Activated naive CD4-positive, alpha-beta T cell treated with anti-CD3 and anti-CD28 coated beads, Interleukin-2, amount 50 U/mL, for 72 hours (primary cell): ENCODE results near the gene LMF1. TPM values are rescaled to one million over a fixed set of nuclear protein-coding genes. Genes with fewer than 3 reads are reported as not detected.

ENCODE experiments used
- ATAC-seq, 2 donors: fragments of 150-1000 bp; cut with Tn5 transposase; 2 replicates each; pipeline ENCODE4 v1.10.0; 2021; ENCODE audit warnings: mild to moderate bottlenecking in 2 of 2, moderate library complexity in 2 of 2
- DNase-seq, 2 donors: peaks; one replicate each; pipeline ENCODE4 v3.0.0; 2021 to 2022; ENCODE audit warnings: low spot score in 2 of 2
- H3K27ac Mint-ChIP-seq, 2 donors: one replicate each; pipeline ENCODE4 v1.8.0; 2022; ENCODE audit warnings: mild to moderate bottlenecking in 2 of 2, mixed read lengths in 2 of 2
- H3K36me3 Mint-ChIP-seq, 2 donors: one replicate each; pipeline ENCODE4 v1.8.0; 2022; ENCODE audit warnings: mixed read lengths in 2 of 2
- H3K9me3 Mint-ChIP-seq, 2 donors: one replicate each; pipeline ENCODE4 v1.8.0; 2022; ENCODE audit warnings: mixed read lengths in 2 of 2
- total RNA-seq, 2 donors: library from RNA; stranded (reverse); gene quantifications; one replicate each; pipeline ENCODE4 v1.2.3, GENCODE V29; 2022

LMF1 gene
- total RNA-seq, 2 donors from 2014 or later: 13.0 to 19.1 TPM

- Mint-ChIP-seq H3K9me3 (no peaks in the 10 kb centered on the region), H3K27ac (no peak overlapping the region), H3K36me3 (no peaks in the 10 kb centered on the region)
- ATAC-seq (no peak), DNase-seq (no peak)
Observed at GRCh38 chr16:1007284-1007850, 36.6 kb upstream of the LMF1 start.

GRCh38 chr16:1006781-1007180, 36.0 kb upstream of the LMF1 start:
- DNase-seq (no peak), ATAC-seq (no peak)
- Mint-ChIP-seq H3K9me3 (no peaks in the 10 kb centered on the region), H3K36me3 (no peaks in the 10 kb centered on the region), H3K27ac (no peak overlapping the region)

- DNase-seq (no peak), ATAC-seq (no peak)
- H3K36me3 Mint-ChIP-seq: no peaks in the 10 kb centered on the region
- H3K9me3 Mint-ChIP-seq: no peaks in the 10 kb centered on the region
- peak overlapping the region in 1 of 2 donors; percentile 26 for H3K27ac Mint-ChIP-seq
Observed at GRCh38 chr16:1005286-1005685, 34.5 kb upstream of the LMF1 start.

GRCh38 chr16:1003391-1004347, 32.9 kb upstream of the LMF1 start:
- DNase-seq (peak in 1 of 2 donors; percentile 76), ATAC-seq (peak; percentile 74)
- no peaks in the 10 kb centered on the region for H3K36me3 Mint-ChIP-seq
- peak overlapping the region in 1 of 2 donors; percentile 89 for H3K27ac Mint-ChIP-seq
- H3K9me3 Mint-ChIP-seq: no peaks in the 10 kb centered on the region

- peak; percentile 59 to 93 for DNase-seq
- Mint-ChIP-seq H3K27ac (peak overlapping the region; percentile 50 to 89), H3K36me3 (no peaks in the 10 kb centered on the region), H3K9me3 (no peaks in the 10 kb centered on the region)
- ATAC-seq: peak; percentile 73 to 90
Observed at GRCh38 chr16:1002399-1003166, 31.8 kb upstream of the LMF1 start.

GRCh38 chr16:1001096-1001495, 30.3 kb upstream of the LMF1 start:
- no peaks in the 10 kb centered on the region for H3K36me3 Mint-ChIP-seq
- no peaks in the 10 kb centered on the region for H3K9me3 Mint-ChIP-seq
- H3K27ac Mint-ChIP-seq: peak overlapping the region in 1 of 2 donors; percentile 89
- no peak for ATAC-seq
- DNase-seq: no peak

GRCh38 chr16:1000608-1001007, 29.8 kb upstream of the LMF1 start:
- H3K9me3 Mint-ChIP-seq: no peaks in the 10 kb centered on the region
- H3K27ac Mint-ChIP-seq: no peak overlapping the region
- H3K36me3 Mint-ChIP-seq: peaks cover 0 to 3% of the 10 kb centered on the region in 2 donors
- ATAC-seq: no peak
- no peak for DNase-seq

- Mint-ChIP-seq H3K36me3 (peaks cover 0 to 13% of the 10 kb centered on the region in 2 donors), H3K9me3 (peaks cover 0 to 8% of the 10 kb centered on the region in 2 donors), H3K27ac (no peak overlapping the region)
- ATAC-seq (no peak), DNase-seq (no peak)
Observed at GRCh38 chr16:999677-1000076, 28.9 kb upstream of the LMF1 start.

- H3K9me3 Mint-ChIP-seq: peaks cover 0 to 8% of the 10 kb centered on the region in 2 donors
- peak overlapping the region in 1 of 2 donors; percentile 66 for H3K27ac Mint-ChIP-seq
- no peak for DNase-seq
- ATAC-seq: no peak
- peaks cover 0 to 13% of the 10 kb centered on the region in 2 donors for H3K36me3 Mint-ChIP-seq
Observed at GRCh38 chr16:998615-999014, 27.8 kb upstream of the LMF1 start.

GRCh38 chr16:998211-998610, 27.4 kb upstream of the LMF1 start:
- peaks cover 0 to 8% of the 10 kb centered on the region in 2 donors for H3K9me3 Mint-ChIP-seq
- DNase-seq (no peak), ATAC-seq (no peak)
- peaks cover 0 to 13% of the 10 kb centered on the region in 2 donors for H3K36me3 Mint-ChIP-seq
- peak overlapping the region in 1 of 2 donors; percentile 66 for H3K27ac Mint-ChIP-seq

GRCh38 chr16:997440-998051, 26.8 kb upstream of the LMF1 start:
- peak; percentile 60 to 87 for ATAC-seq
- peak in 1 of 2 donors; percentile 80 for DNase-seq
- peaks cover 0 to 13% of the 10 kb centered on the region in 2 donors for H3K36me3 Mint-ChIP-seq

GRCh38 chr16:996681-997080, 25.9 kb upstream of the LMF1 start:
- peaks cover 0 to 8% of the 10 kb centered on the region in 2 donors for H3K9me3 Mint-ChIP-seq

More at GRCh38 chr16:997440-998051, 26.8 kb upstream of the LMF1 start:
- Mint-ChIP-seq H3K9me3 (peaks cover 0 to 8% of the 10 kb centered on the region in 2 donors), H3K27ac (peak overlapping the region in 1 of 2 donors; percentile 66)

GRCh38 chr16:995783-996182, 25.0 kb upstream of the LMF1 start:
- DNase-seq: no peak
- Mint-ChIP-seq H3K9me3 (peaks cover 0 to 8% of the 10 kb centered on the region in 2 donors), H3K36me3 (peaks cover 0 to 13% of the 10 kb centered on the region in 2 donors), H3K27ac (peak overlapping the region in 1 of 2 donors; percentile 66)
- ATAC-seq: no peak

More at GRCh38 chr16:996681-997080, 25.9 kb upstream of the LMF1 start:
- DNase-seq: no peak
- no peak for ATAC-seq
- peak overlapping the region in 1 of 2 donors; percentile 66 for H3K27ac Mint-ChIP-seq
- H3K36me3 Mint-ChIP-seq: peaks cover 0 to 13% of the 10 kb centered on the region in 2 donors

GRCh38 chr16:995087-995486, 24.3 kb upstream of the LMF1 start:
- no peak for DNase-seq
- no peak for ATAC-seq
- H3K36me3 Mint-ChIP-seq: peaks cover 0 to 13% of the 10 kb centered on the region in 2 donors
- peak overlapping the region in 1 of 2 donors; percentile 18 for H3K27ac Mint-ChIP-seq
- peaks cover 0 to 8% of the 10 kb centered on the region in 2 donors for H3K9me3 Mint-ChIP-seq

GRCh38 chr16:993731-994130, 22.9 kb upstream of the LMF1 start:
- DNase-seq (no peak), ATAC-seq (no peak)
- Mint-ChIP-seq H3K27ac (no peak overlapping the region), H3K36me3 (peaks cover 0 to 13% of the 10 kb centered on the region in 2 donors), H3K9me3 (peaks cover 0 to 8% of the 10 kb centered on the region in 2 donors)

- Mint-ChIP-seq H3K9me3 (peaks cover 0 to 8% of the 10 kb centered on the region in 2 donors), H3K27ac (no peak overlapping the region), H3K36me3 (peaks cover 0 to 13% of the 10 kb centered on the region in 2 donors)
- ATAC-seq (no peak), DNase-seq (no peak)
Observed at GRCh38 chr16:991773-992172, 21.0 kb upstream of the LMF1 start.
